GM19035 (cell line): ENCODE measurements around the gene SYS1.

Experiments used
- ATAC-seq: cut with Tn5 transposase; IDR thresholded peaks from one replicate; pipeline ENCODE4 v1.9.1; 2021; ENCODE audit not compliant: unreplicated experiment

Gene SYS1

GRCh38 chr20:45412653-45413052 is 49.7 kb downstream of the SYS1 start:
- no peak for ATAC-seq

GRCh38 chr20:45413479-45413878 is 50.5 kb downstream of the SYS1 start:
- no peak for ATAC-seq

GRCh38 chr20:45415822-45416637 is 53.1 kb downstream of the SYS1 start, which contains the start of gene PIGT:
TSS of gene PIGT (plus strand) at chr20:45416141. CDS start at chr20:45416157, 16 bp downstream.
- ATAC-seq, result peak; percentile 73

- no peak for ATAC-seq
Observed at GRCh38 chr20:45416917-45417316, 54.0 kb downstream of the SYS1 start.
